K562 (cell line): Measurements from ENCODE around the gene ZNF362. TPM values are rescaled to one million over a fixed set of nuclear protein-coding genes. Genes with fewer than 3 reads are reported as not detected.
A peak's percentile ranks its signal among the peaks of the same experiment; 100 is the strongest.

Experiments
- ATAC-seq: fragments of 200-7000 bp; cut with Tn5 transposase; 3 replicates; pipeline ENCODE4 v1.9.1; 2020; ENCODE audit warnings: moderate library complexity
- BruUV-seq: library from RNA; stranded (reverse); fragments of 400-500 nt; replicated peaks from 2 replicates; lab custom pipeline; 2021; lab: Mats Ljungman, UMichigan
- CTCF ChIA-PET: fragments of 300-600 bp; formaldehyde crosslinking; extraction: SDS; loops from one replicate; lab custom pipeline; 2021; ENCODE audit warnings: low intra/inter-chr PET ratio; lab: Yijun Ruan, JAX
- POLR2A ChIA-PET: fragments of 300-600, 350-650 bp; sonication (Branson Sonifier 250); formaldehyde crosslinking; extraction: SDS; loops from one replicate; lab custom pipeline; 2021; ENCODE audit warnings: antibody characterized with exemption, inconsistent platforms; lab: Yijun Ruan, JAX
- DNase-seq, 4 experiments: peaks; one replicate each; pipeline versions ENCODE4 v3.0.0 to v3.0.0-alpha.2; 2011 to 2018; ENCODE audit warnings: low spot score in 3 of 4, mixed read lengths in 3 of 4; ENCODE audit errors: extremely low read depth in 1 of 4
- FAIRE-seq: peaks from 2 replicates; lab custom pipeline; 2011; peaks lifted over from hg19 to GRCh38; lab: Jason Lieb, UNC
- H2AFZ ChIP-seq: 2 replicates; pipeline ENCODE4 v1.6.0; 2011; ENCODE audit warnings: low read depth, low read length, control low read depth, inconsistent platforms
- H3K27ac ChIP-seq: fragments of 200-600 bp; 3 replicates; pipeline ENCODE4 v1.8.0; 2011; ENCODE audit warnings: low read depth, mild to moderate bottlenecking, control low read depth, inconsistent platforms, low read length, moderate library complexity, mixed read lengths; ENCODE audit errors: extremely low read depth
- H3K27me3 ChIP-seq, 2 experiments: fragments of 300-600 bp in 1 of 2; 2 replicates in 1 of 2; 3 replicates in 1 of 2; pipeline versions ENCODE4 v1.6.0 to v1.8.0; 2011; ENCODE audit warnings: inconsistent platforms in 2 of 2, low read length in 2 of 2, mild to moderate bottlenecking in 1 of 2, mixed read lengths in 1 of 2, moderate library complexity in 1 of 2; ENCODE audit not compliant: control insufficient read depth in 2 of 2, insufficient read depth in 2 of 2
- H3K36me3 ChIP-seq: fragments of 300-600 bp; 3 replicates; pipeline ENCODE4 v1.8.0; 2011; ENCODE audit warnings: mild to moderate bottlenecking, low read length, inconsistent platforms; ENCODE audit not compliant: control insufficient read depth, insufficient read depth
- H3K4me1 ChIP-seq, 2 experiments: fragments of 200-600 bp in 1 of 2; replicated peaks in 1 of 2; 2 replicates in 1 of 2; 3 replicates in 1 of 2; pipeline versions ENCODE4 v1.5.1 to v1.8.0; 2011; ENCODE audit warnings: inconsistent platforms in 2 of 2, low read length in 2 of 2, mild to moderate bottlenecking in 1 of 2, mixed read lengths in 1 of 2, moderate library complexity in 1 of 2; ENCODE audit not compliant: control insufficient read depth in 2 of 2, insufficient read depth in 2 of 2
- H3K4me2 ChIP-seq: 2 replicates; pipeline ENCODE4 v1.6.1; 2011; ENCODE audit warnings: low read length, control low read depth, inconsistent platforms, mixed read lengths; ENCODE audit not compliant: insufficient read depth
- H3K4me3 ChIP-seq: fragments of 200-600 bp; sonication (generic), shearing (Covaris generic); 2 replicates; pipeline ENCODE4 v1.5.1; 2016; ENCODE audit warnings: control low read depth, inconsistent platforms
- H3K79me2 ChIP-seq: fragments of 200-600 bp; 3 replicates; pipeline ENCODE4 v1.8.0; 2011; ENCODE audit warnings: low read length, inconsistent platforms; ENCODE audit not compliant: control insufficient read depth, insufficient read depth
- H3K9ac ChIP-seq, 2 experiments: 2 replicates each; pipeline versions ENCODE4 v1.6.0 to v1.6.1; 2011; ENCODE audit warnings: low read depth in 2 of 2, low read length in 2 of 2, control low read depth in 1 of 2, inconsistent platforms in 1 of 2, mild to moderate bottlenecking in 1 of 2, mixed read lengths in 1 of 2; ENCODE audit not compliant: insufficient read depth in 1 of 2
- H3K9me1 ChIP-seq: one replicate; pipeline ENCODE4 v1.6.0; 2011; ENCODE audit warnings: inconsistent platforms, mild to moderate bottlenecking, low read length, moderate library complexity; ENCODE audit not compliant: control insufficient read depth, insufficient read depth
- H3K9me3 ChIP-seq: replicated peaks from 2 replicates; pipeline ENCODE4 v1.5.1; 2011; ENCODE audit warnings: low read depth, low read length, inconsistent platforms; ENCODE audit not compliant: control insufficient read depth, insufficient read depth
- H4K20me1 ChIP-seq: replicated peaks from 2 replicates; pipeline ENCODE4 v1.6.1; 2011; ENCODE audit warnings: low read length, inconsistent platforms, mixed read lengths; ENCODE audit not compliant: control insufficient read depth, insufficient read depth
- MBD2 ChIP-seq: sonication (generic); IDR thresholded peaks from 2 replicates; pipeline ENCODE4 v1.6.1; 2016; ENCODE audit warnings: low read depth, borderline replicate concordance
- NR4A1 ChIP-seq, 2 experiments: fragments of 250-450 bp in 1 of 2; fragments of 450-650 bp in 1 of 2; sonication (Bioruptor Pico) in 1 of 2; IDR thresholded peaks; 2 replicates each; pipeline versions ENCODE4 v1.4.0 to v1.6.1; 2016 to 2020; ENCODE audit warnings: mild to moderate bottlenecking in 2 of 2, missing compliant biosample characterization in 1 of 2, missing genetic modification characterization in 1 of 2, moderate library complexity in 1 of 2
- NRF1 ChIP-seq, 2 experiments: fragments of 450-650 bp; IDR thresholded peaks in 1 of 2; conservative IDR thresholded peaks in 1 of 2; 2 replicates each; pipeline ENCODE4 v1.6.1; 2014; ENCODE audit warnings: mild to moderate bottlenecking in 2 of 2
- ZBTB1 ChIP-seq: sonication (generic); formaldehyde crosslinking; IDR thresholded peaks from 2 replicates; pipeline ENCODE4 v1.8.1; 2023; ENCODE audit warnings: missing genetic modification reagents, low read depth, mild to moderate bottlenecking, borderline replicate concordance
- WGBS: fragments of 100-300 bp; shearing (Covaris generic); methylation state at CpG from one replicate; pipeline ENCODE4 v1.1.6; 2016; ENCODE audit warnings: low coverage, mixed read lengths; ENCODE audit not compliant: insufficient coverage; ENCODE audit errors: missing lambda C conversion rate; 5-methylcytosine and 5-hydroxymethylcytosine counted together
- in situ Hi-C: fragments of 300-500 bp; cut with MboI; formaldehyde crosslinking; loops from 4 replicates; pipeline ENCODE4 v1.15.0; 2018; ENCODE audit warnings: inconsistent platforms, mixed read lengths
- intact Hi-C: fragments of 100-400 bp; cut with micrococcal nuclease; formaldehyde crosslinking; loops from 2 replicates; pipeline ENCODE4 v1.14.2; 2022
- polyA plus RNA-seq, 8 experiments: library from polyadenylated mRNA; depleted of rRNA in 4 of 8; stranded (reverse) in 5 of 8; unstranded in 3 of 8; fragments of >200 nt; fragmentation: Nextera tagmentation in 2 of 8; fragmentation: Illumina TruSeq in 1 of 8; extraction: Ambion mirVana in 2 of 8; extraction: Trizol in 1 of 8; gene quantifications; 2 replicates each; pipeline versions ENCODE4 v1.2.1 to v1.2.3, GENCODE V29; 2011 to 2014; ENCODE audit warnings: inconsistent platforms in 1 of 8, missing spikeins in 1 of 8
- total RNA-seq, 7 experiments: library from RNA; depleted of rRNA in 6 of 7; stranded (reverse); fragments of >200 nt in 6 of 7; fragmentation: Illumina TruSeq in 2 of 7; extraction: Trizol in 2 of 7; gene quantifications; 2 replicates each; pipeline versions ENCODE4 v1.2.1 to v1.2.3, GENCODE V29; 2011 to 2021; ENCODE audit warnings: low replicate concordance in 1 of 7

Gene ZNF362
- total and polyA plus RNA-seq, 9 of the 15 experiments (the other 6 are each of a cell fraction or from before 2014, with no cell fraction given): 0.01 to 1.1 (median 0.35) TPM; not detected in 1

- TF ChIP-seq ZBTB1 (no peak), NR4A1 (CRISPR knock-in tag; IDR thresholded peaks at IDR 0.05) (no peak), NR4A1 (tag; IDR thresholded peaks at IDR 0.05) (no peak)
These were observed 61.7 kb downstream of the ZNF362 start (continued) for GRCh38 chr1:33317946-33318345.

GRCh38 chr1:33319186-33319948, 63.1 kb downstream of the ZNF362 start:
- no peaks in the 10 kb centered on the region for H3K4me1 ChIP-seq
- intact Hi-C loops: no loop called here
- ATAC-seq (no peak), DNase-seq (no peak), FAIRE-seq (peak; percentile 49)
- H3K27me3 ChIP-seq: peaks cover 34 to 61% of the 10 kb centered on the region in 2 experiments
- CTCF ChIA-PET: no interaction called here
- H3K36me3 ChIP-seq: peaks cover 16% of the 10 kb centered on the region; the same call in 2 of the 3 replicates
- no peak overlapping the region for H3K27ac ChIP-seq
- H3K9ac ChIP-seq: no peak overlapping the region
- H3K4me2 ChIP-seq: no peak overlapping the region
- H3K9me1 ChIP-seq: no peaks in the 10 kb centered on the region
- in situ Hi-C loops: no loop called here
- no peak overlapping the region for H3K4me3 ChIP-seq
- H3K79me2 ChIP-seq: no peaks in the 10 kb centered on the region
- whole genome bisulfite sequencing: 2% methylated on average over 9 of the region's 9 CpGs
- no TSS peak for BruUV-seq
- no peak overlapping the region for H2AFZ ChIP-seq
- peaks cover 15% of the 10 kb centered on the region for H4K20me1 ChIP-seq
- POLR2A ChIA-PET: interaction anchor here (0.8 kb wide), 1 partner anchor 11 kb away, joined by 5 read pairs; no protein-coding TSS in a partner anchor
- no peaks in the 10 kb centered on the region for H3K9me3 ChIP-seq
- TF ChIP-seq MBD2: no peak
- peak in 1 of 2 experiments; percentile 20; a peak in 1 of 4 replicates for TF ChIP-seq NRF1 (conservative IDR thresholded peaks at IDR 0.05 in 1 of 2, IDR thresholded peaks at IDR 0.05 in 1 of 2)
